GM19099 (cell line): ENCODE measurements around the gene ACTN4.

Experiments used
- POLR2A ChIP-seq: IDR thresholded peaks from 3 replicates; pipeline ENCODE4 v1.6.1; 2011; ENCODE audit warnings: low read depth; ENCODE audit not compliant: insufficient read length; ENCODE audit errors: extremely low read depth

Gene ACTN4

DNA sequence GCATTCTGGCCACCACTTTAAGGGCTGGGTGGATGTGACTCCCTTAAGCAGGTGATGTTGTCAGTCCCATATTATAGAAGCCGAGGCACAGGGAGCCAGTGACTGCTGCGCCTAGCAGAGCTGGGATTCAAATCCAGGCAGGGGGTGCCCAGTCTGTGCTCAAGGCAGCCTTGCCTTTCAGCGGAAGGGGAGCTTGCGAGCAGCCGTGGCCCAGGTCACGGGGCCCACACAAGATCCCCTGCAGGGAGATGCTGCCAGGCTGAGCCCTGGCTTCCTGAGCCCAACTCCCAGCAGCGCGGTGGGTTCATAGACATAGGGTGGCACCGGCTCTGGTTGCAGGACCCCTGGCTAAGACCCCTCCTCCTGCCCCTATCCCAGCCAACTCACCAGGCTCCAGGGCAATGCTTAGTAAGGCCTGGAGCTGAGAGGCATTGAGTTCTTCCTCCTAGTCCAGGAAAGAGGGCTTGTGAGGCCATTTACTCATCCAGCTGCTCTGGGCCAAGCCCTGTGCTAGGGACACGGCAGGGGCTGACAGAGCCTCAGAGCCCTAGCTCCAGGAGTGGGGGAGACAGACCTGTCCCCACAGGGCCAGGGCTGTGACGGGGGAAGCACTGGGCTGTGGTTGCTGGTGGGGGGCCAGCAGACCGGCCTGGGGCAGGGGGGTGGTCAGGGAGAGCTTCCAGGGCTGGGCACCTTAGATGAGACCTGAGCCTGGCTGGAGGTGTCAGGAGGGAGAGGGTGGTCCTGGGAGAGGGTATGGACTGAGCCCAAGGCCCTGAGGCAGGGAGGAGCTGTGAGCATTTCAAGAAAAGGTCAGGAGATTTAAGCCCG lies 87.2 kb downstream of the ACTN4 start:
- TF ChIP-seq POLR2A, result peak; percentile 38

DNA sequence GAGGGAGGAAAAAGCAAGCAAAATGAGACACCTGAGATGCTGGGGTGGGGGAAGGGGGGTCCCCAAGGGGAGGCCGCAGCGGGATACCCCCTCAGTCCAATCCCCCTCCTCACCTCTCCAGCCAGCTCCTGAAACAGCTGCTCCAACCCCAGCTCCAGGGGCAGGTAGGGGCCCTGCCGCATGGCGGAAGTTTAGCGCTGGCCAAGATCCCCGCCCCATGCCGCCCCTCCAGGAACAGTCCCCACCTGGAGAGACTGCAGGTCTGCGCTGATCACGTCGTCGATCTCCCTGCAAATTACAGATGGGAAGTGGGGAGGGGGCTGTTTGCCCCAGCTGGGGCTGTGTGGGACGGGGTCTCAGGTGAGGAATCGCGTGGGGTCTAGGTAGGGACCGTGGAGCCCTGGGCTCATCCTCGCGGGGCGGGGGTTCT lies 87.8 kb downstream of the ACTN4 start:
- no peak for TF ChIP-seq POLR2A

GRCh38 chr19:38736036-38736412 lies 88.6 kb downstream of the ACTN4 start:
- TF ChIP-seq POLR2A, result no peak

DNA sequence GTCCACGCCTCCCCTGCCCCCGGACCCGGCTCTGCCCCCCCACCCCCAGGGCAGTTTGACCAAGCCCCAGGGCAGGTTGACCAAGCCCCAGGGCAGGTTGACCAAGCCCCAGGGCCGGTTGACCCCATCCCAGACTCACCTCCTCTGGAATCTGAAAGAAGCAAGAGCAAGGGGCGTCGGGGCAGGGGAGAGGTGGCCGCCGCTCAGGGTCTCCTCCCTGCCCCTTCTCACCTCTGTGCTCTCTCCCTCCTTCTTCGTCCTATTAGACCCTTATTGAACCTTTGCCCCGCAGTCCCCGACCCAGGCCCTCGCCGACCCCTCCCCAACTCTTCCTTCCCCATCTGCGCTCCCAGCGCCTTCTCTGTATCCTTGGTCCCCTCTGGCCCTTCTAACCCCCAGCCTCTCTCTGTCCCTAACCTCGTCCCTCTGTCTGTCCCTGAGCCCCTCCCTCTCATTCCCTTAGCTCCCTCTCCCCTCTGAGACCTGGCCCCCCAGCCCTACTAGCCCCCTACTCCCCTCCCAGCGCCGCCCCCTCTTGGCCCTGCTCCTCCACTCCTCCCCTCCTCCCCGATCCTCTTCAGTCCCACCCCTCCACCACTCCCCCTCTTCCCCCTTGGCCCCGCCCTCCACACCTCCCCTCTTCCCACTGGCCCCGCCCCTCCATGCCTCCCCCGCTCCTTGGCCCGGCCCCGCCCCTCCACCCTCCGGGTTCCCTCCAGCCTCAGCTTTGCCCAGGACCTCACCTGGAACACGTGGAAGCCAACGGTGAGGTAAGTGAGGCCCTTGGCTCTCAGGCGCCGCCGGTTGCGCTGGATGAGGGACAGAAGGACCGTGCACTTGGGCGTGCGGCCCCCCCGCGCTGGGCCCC lies 89.2 kb downstream of the ACTN4 start:
- no peak for TF ChIP-seq POLR2A

GRCh38 chr19:38737281-38737865 lies 89.9 kb downstream of the ACTN4 start:
- TF ChIP-seq POLR2A, result no peak

DNA sequence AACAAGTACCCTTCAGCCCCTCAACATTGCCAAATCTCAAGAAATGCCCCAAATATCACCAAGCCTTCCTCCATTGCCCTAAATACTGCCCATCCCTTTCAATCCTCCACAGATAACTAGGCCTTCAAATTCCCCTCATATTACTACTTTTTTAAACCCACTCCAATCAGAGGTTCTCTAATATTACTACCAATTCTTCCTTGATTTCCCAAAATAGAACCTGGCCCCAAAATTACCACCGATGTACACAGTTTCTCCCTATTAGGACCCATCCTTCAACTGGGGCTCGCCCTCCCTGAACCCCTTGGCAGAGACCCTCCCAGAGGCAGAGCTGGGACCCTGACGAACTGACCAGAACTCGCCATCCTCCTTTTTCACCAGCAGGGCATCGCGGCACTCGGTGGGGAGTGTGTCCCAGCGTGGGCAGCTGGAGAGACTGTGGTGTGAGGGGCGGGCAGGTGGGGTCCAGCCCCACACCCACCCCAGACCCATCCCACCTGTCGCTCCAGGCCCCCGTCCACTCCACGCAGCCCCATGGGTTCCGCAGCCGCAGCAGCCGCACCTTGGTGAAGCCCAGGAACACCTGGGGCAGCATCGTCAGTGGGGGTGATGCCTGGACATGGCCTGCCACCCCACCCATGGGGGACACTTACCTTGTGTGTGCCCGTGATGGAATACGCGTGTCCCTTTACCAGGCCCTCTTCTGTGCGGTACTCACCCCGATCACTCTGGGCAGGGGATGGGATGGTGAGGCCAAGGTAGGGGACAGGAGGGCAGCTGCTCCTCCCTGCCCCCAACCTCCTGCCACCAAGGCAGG lies 90.7 kb downstream of the ACTN4 start:
- TF ChIP-seq POLR2A, result no peak

GRCh38 chr19:38739440-38740256 lies 92.2 kb downstream of the ACTN4 start:
- TF ChIP-seq POLR2A, result no peak

DNA sequence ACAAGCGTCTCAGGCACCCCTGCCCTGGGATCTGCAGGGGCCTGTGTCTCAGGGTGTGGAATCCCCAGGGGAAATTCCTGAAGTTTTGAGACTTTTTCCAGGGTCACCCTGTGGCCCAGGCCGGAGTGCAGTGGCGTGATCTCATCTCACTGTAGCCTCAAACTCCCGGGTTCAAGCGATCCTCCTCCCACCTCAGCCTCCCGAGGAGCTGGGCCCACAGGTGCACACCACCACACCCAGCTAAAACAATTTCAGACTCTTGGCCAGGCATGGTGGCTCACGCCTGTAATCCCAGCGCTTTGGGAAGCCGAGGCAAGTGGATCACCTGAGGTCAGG lies 92.8 kb downstream of the ACTN4 start:
- TF ChIP-seq POLR2A, result no peak

DNA sequence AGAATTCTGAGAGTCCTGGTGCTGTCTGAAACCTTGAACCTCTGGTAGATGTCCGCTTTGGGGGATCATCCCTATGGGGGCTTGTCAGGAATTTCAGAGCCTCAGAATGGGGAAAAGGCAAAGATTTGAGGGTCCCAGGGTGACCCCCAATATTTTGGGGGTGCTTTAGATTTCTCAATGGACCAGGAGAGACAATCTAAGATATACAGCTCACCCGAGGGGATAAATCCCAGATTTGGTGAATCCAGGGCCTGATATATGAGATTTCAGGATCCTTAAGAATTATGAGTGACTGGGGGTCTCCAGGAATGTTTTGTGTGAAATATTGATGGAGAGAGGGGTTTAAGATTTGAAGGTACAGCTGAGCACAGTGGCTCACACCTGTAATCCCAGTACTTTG lies 93.5 kb downstream of the ACTN4 start:
- TF ChIP-seq POLR2A, result no peak

DNA sequence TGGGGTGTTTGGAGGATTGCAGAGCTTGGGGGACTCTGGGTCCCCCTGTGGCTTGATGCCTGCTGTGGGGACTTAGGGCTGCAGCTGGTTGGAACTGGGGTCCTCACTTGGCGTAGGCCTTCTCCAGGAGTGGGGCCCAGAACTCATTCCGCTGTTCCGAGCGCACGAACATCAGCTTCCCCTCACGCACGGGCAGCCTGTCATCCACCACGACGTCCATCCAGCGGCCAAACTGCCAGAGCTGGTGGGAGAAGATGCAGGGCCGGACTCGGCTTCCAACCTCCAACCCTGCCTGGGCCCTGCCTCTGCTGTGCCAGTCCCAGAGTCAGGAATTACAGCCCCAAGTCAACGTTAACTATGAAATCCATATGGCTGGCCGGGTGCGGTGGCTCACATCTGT lies 94.2 kb downstream of the ACTN4 start:
- no peak for TF ChIP-seq POLR2A

GRCh38 chr19:38742296-38742695 lies 94.8 kb downstream of the ACTN4 start:
- TF ChIP-seq POLR2A, result no peak

DNA sequence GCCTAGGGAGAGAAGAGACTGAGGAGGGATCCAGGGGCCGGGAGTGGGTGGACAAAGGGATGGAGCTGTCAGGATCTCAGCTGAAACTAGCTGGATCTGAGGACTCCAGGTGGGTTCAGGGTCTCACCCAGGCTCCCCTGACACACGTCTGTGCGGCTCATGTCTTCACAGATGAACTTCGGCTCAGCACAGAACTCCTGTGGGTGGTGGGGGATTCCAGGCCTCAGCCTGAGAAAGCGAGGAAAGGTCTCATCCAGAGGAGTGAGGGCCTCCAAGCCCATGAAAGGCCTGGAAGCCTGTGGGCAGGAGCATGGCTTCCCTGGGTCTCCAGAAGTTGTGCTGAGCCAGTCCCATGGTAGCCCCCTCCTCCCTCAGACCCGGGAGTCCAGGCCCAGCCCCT lies 95.5 kb downstream of the ACTN4 start:
- TF ChIP-seq POLR2A, result no peak

- TF ChIP-seq POLR2A, result no peak
Observed at GRCh38 chr19:38743394-38744297, 96.2 kb downstream of the ACTN4 start.
